ENCODE measurements around the gene MRPL41.
"Not testable (repeated sequence)": the region's sequence is repeated elsewhere in the genome, so short reads cannot be mapped to it uniquely, and the experiment has no call there.

The MRPL41 gene

DNA sequence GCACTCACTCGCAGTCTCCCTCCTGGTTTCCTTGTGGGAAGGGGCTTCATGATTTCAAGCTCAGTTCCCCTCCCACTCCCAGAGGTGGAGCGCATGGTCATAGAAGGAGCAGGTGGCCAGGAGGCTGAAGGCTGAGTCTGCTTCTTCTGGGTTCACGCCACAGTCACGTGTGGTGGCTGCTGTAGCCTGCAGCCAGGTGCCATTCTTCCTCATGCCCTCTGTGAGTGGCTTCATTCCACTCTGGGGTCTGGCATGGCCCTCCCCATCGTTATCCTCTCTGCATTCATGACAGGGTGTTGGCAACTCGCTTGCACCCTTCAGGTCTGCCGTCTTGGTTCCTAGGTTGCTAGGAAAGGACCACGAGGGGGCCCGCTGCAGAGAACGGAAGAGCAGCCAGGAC lies 3.5 kb downstream of the MRPL41 start:
- Histone ChIP-seq H3K36me3 (ENCODE audit: control insufficient read depth, insufficient read depth, low read length) (peaks cover 19% of the 10 kb centered on the region; the same call in 1 of the 2 replicates), H3K27me3 (ENCODE audit: control insufficient read depth, insufficient read depth, low read length) (no peaks in the 10 kb centered on the region), H3K4me3 (ENCODE audit: low read length) (no peak overlapping the region), H3K4me1 (ENCODE audit: control insufficient read depth, insufficient read depth, low read length) (no peaks in the 10 kb centered on the region), H3K9me3 (ENCODE audit: control insufficient read depth, insufficient read depth, low read length) (no peaks in the 10 kb centered on the region), H3K27ac (ENCODE audit: low read length) (no peak overlapping the region)
- no peak for DNase-seq (ENCODE audit: low read depth, low spot score)
- no CpG with 5 or more reads among the region's 10 CpGs for WGBS (ENCODE audit: insufficient coverage, insufficient read length)

DNA sequence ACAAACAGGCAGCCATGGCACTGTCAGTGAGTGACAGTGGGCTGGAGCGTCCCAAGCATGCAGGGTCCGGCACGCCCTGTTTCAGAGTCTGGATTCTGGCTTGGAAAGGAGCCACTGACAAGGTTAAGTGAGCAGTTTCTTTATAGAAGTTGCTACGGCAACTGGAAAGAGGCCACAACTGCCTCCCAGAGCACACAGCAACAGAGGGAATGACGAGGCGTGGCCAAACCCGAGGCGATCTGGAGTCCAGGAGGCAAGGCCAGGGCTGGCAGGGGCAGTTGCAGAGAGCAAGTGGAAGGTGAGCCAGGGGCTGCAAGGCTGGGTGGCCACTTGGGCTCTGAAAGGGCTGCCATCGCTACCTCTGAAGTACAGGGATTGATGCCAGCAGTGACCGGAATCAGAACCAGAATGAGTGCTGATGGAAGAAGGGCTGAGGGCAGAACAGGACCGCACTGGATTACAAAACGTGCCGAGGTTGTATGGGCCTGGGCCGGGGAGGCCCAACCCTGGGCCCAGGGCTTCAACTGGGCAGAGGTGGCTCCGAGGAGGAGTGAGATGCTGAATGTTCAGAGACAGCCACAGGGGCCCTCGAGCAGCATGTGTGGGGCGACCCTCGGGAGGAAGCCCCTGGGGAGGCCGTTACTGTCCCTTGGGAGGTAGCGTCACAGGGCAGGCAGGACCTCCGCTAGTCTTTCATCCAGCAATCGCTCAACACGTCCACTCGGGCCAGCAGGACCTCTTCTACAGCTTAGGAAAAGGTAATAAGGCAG lies 4.6 kb downstream of the MRPL41 start:
- Histone ChIP-seq H3K4me3 (ENCODE audit: low read length) (no peak overlapping the region), H3K9me3 (ENCODE audit: control insufficient read depth, insufficient read depth, low read length) (no peaks in the 10 kb centered on the region), H3K27ac (ENCODE audit: low read length) (no peak overlapping the region), H3K27me3 (ENCODE audit: control insufficient read depth, insufficient read depth, low read length) (no peaks in the 10 kb centered on the region), H3K4me1 (ENCODE audit: control insufficient read depth, insufficient read depth, low read length) (no peaks in the 10 kb centered on the region), H3K36me3 (ENCODE audit: control insufficient read depth, insufficient read depth, low read length) (peaks cover 19% of the 10 kb centered on the region)
- no peak for DNase-seq (ENCODE audit: low read depth, low spot score)
- no CpG with 5 or more reads among the region's 24 CpGs for WGBS (ENCODE audit: insufficient coverage, insufficient read length)

DNA sequence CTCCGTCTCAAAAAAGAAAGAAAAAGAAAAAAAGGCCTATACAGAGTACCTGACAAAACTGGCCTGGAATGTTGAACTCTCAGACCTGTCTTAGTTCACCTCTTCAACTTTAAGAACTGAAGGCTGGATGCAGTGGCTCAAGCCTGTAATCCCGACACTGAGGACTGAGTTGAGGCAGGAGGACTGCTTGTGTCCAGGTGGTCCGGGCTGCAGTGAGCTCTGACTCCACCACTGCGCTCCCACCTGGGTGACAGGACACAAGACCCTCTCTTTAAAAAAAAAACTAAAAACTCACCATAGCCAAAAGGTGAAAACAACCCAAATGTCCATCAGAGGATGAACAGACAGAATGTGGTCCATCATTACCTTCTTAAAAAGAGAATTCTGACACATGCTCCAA lies 6.4 kb downstream of the MRPL41 start:
- WGBS (ENCODE audit: insufficient coverage, insufficient read length): no CpG with 5 or more reads among the region's 4 CpGs
- Histone ChIP-seq H3K36me3 (ENCODE audit: control insufficient read depth, insufficient read depth, low read length) (peaks cover 19% of the 10 kb centered on the region), H3K4me1 (ENCODE audit: control insufficient read depth, insufficient read depth, low read length) (no peaks in the 10 kb centered on the region), H3K27ac (ENCODE audit: low read length) (no peak overlapping the region), H3K27me3 (ENCODE audit: control insufficient read depth, insufficient read depth, low read length) (no peaks in the 10 kb centered on the region), H3K4me3 (ENCODE audit: low read length) (no peak overlapping the region), H3K9me3 (ENCODE audit: control insufficient read depth, insufficient read depth, low read length) (no peaks in the 10 kb centered on the region)
- DNase-seq (ENCODE audit: low read depth, low spot score): no peak

DNA sequence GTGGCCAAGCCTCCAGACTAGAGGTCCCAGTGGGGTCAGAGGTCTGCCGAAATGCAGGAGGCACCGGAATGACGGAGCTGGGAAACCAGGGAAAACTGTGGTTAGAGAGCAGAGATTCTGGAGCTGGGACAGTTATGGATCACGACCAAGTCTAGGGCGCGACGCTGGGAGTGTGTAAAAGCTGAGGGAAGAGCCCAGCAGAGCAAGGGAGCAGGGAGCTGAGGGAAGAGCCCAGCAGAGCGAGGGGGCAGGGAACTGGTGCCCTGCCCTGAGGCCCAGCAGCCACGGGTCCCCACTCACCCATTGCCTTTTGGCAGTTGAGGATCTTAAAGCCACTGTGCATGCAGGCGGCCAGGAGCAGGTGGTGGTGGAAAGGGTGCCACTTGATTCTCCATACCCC lies 12.5 kb downstream of the MRPL41 start:
- H3K27me3 ChIP-seq (ENCODE audit: control insufficient read depth, insufficient read depth, low read length): no peaks in the 10 kb centered on the region
- peaks cover 14% of the 10 kb centered on the region for H3K36me3 ChIP-seq (ENCODE audit: control insufficient read depth, insufficient read depth, low read length)
- H3K4me3 ChIP-seq (ENCODE audit: low read length): no peak overlapping the region
- no CpG with 5 or more reads among the region's 10 CpGs for WGBS (ENCODE audit: insufficient coverage, insufficient read length)
- no peak for DNase-seq (ENCODE audit: low read depth, low spot score)
- H3K4me1 ChIP-seq (ENCODE audit: control insufficient read depth, insufficient read depth, low read length): no peaks in the 10 kb centered on the region
- no peaks in the 10 kb centered on the region for H3K9me3 ChIP-seq (ENCODE audit: control insufficient read depth, insufficient read depth, low read length)
- H3K27ac ChIP-seq (ENCODE audit: low read length): no peak overlapping the region

DNA sequence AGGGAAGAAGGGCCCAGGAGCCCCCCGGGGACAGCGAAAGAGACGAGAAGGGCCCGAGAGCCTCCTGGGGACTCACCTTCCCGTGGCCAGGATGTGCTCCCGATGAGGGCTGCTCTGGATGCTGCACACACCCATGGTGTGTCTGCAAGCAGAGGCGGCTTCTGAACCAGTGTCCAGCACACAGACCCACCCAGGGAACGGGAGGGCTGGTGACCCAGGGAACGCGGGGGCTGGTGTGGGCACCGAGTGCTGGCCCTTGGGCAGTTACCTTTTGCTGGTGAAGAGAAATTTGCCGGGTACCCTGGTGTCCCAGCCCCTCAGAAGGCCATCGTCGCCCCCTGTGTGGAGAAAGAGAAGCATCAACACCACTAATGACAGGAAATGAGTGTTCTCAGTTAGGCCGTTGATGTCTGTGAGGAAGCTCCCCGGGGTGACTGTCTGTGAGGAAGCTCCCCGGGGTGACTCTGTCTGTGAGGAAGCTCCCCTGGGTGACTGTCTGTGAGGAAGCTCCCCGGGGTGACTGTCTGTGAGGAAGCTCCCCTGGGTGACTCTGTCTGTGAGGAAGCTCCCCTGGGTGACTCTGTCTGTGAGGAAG lies 13.2 kb downstream of the MRPL41 start:
- Histone ChIP-seq H3K4me1 (ENCODE audit: control insufficient read depth, insufficient read depth, low read length) (no peaks in the 10 kb centered on the region), H3K9me3 (ENCODE audit: control insufficient read depth, insufficient read depth, low read length) (no peaks in the 10 kb centered on the region), H3K27ac (ENCODE audit: low read length) (no peak overlapping the region), H3K4me3 (ENCODE audit: low read length) (no peak overlapping the region), H3K36me3 (ENCODE audit: control insufficient read depth, insufficient read depth, low read length) (peaks cover 14% of the 10 kb centered on the region), H3K27me3 (ENCODE audit: control insufficient read depth, insufficient read depth, low read length) (no peaks in the 10 kb centered on the region)
- no CpG with 5 or more reads among the region's 18 CpGs for WGBS (ENCODE audit: insufficient coverage, insufficient read length)
- DNase-seq (ENCODE audit: low read depth, low spot score): no peak

DNA sequence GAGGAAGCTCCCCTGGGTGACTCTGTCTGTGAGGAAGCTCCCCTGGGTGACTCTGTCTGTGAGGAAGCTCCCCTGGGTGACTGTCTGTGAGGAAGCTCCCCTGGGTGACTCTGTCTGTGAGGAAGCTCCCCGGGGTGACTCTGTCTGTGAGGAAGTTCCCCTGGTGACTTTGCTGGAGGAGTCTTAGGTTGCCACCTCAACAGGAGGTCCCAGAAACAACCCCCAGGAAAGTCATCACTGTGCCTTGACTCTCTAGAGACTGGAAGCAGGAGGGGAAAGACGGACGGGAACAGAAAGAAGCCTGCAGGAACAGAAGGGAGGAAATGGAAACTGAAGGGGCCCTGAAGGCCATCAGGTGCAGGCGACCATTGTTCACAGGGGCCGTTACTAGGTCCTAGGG lies 16.8 kb downstream of the MRPL41 start:
- peaks cover 26% of the 10 kb centered on the region for H3K36me3 ChIP-seq (ENCODE audit: control insufficient read depth, insufficient read depth, low read length)
- not testable (repeated sequence) for H3K27ac ChIP-seq (ENCODE audit: low read length); DNase-seq (ENCODE audit: low read depth, low spot score); H3K9me3 ChIP-seq (ENCODE audit: control insufficient read depth, insufficient read depth, low read length); H3K4me3 ChIP-seq (ENCODE audit: low read length); H3K27me3 ChIP-seq (ENCODE audit: control insufficient read depth, insufficient read depth, low read length); H3K4me1 ChIP-seq (ENCODE audit: control insufficient read depth, insufficient read depth, low read length)
- no CpG with 5 or more reads among the region's 5 CpGs for WGBS (ENCODE audit: insufficient coverage, insufficient read length)

DNA sequence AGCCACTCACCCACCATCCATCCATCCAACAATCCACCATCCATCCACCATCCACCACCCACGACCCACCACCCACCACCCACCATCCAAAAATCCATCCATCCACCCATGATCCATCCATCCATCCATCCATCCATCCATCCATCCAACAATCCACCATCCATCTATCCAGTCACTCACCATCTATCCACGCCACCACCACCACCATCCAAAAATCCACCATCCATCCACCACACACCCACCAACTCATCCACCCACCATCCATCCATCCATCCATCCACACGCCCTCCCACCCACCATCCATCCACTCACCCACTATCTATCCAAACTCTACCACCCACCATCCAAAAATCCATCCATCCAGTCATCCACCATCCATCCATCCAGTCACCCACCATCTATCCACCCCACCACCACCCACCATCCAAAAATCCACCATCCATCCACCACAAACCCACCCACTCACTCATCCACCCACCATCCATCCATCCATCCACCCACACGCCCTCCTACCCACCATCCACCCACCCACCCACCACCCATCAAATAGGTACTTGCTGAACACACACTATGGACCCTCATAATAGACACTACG lies 18.0 kb downstream of the MRPL41 start:
- no peaks in the 10 kb centered on the region for H3K4me1 ChIP-seq (ENCODE audit: control insufficient read depth, insufficient read depth, low read length)
- no peak for DNase-seq (ENCODE audit: low read depth, low spot score)
- WGBS (ENCODE audit: insufficient coverage, insufficient read length): 100% methylated on average over 4 of the region's 5 CpGs
- no peak overlapping the region for H3K27ac ChIP-seq (ENCODE audit: low read length)
- H3K36me3 ChIP-seq (ENCODE audit: control insufficient read depth, insufficient read depth, low read length): peaks cover 23% of the 10 kb centered on the region
- H3K9me3 ChIP-seq (ENCODE audit: control insufficient read depth, insufficient read depth, low read length): no peaks in the 10 kb centered on the region
- no peaks in the 10 kb centered on the region for H3K27me3 ChIP-seq (ENCODE audit: control insufficient read depth, insufficient read depth, low read length)
- no peak overlapping the region for H3K4me3 ChIP-seq (ENCODE audit: low read length)

DNA sequence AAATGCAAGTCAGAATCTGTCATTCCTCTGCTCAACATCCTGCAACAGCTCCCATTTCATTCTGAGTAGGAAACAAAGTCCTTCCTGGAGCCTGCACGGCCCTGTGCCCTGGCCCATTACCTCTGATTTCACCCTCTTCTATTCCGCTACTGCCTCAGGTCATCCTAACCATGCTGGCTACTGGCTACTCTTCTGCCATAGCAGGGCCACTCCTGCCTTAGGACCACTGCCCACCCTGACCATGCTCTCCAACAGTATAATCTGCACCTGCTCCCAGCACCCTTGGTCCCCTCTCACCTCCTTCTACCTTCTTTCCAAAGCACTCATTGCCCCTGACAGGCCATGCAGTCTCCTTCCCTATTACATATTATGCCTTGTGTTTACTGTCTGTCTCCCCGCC lies 18.9 kb downstream of the MRPL41 start:
- H3K36me3 ChIP-seq (ENCODE audit: control insufficient read depth, insufficient read depth, low read length): peaks cover 23% of the 10 kb centered on the region
- no CpG with 5 or more reads among the region's 3 CpGs for WGBS (ENCODE audit: insufficient coverage, insufficient read length)

DNA sequence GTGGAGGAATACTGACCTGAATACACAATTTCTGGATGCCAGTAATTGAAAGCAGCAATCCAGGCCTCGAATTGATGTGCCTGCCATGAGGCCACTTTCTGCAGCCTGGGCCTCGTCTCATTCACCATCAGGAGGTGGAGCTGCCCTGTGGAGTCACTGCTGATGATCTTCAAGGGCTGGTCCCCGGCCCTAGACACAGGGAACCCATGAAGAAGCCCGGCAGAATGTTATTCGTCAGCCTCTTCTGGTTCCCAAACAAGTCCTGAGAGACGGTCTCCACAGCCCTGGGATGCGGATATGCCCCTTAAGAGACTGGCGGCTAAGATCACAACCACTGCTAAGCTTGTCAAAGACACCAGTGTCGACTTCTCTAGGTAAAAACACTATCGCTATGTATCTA lies 22.5 kb downstream of the MRPL41 start:
- Histone ChIP-seq H3K27me3 (ENCODE audit: control insufficient read depth, insufficient read depth, low read length) (no peaks in the 10 kb centered on the region), H3K4me1 (ENCODE audit: control insufficient read depth, insufficient read depth, low read length) (no peaks in the 10 kb centered on the region), H3K36me3 (ENCODE audit: control insufficient read depth, insufficient read depth, low read length) (peaks cover 23% of the 10 kb centered on the region), H3K27ac (ENCODE audit: low read length) (no peak overlapping the region), H3K9me3 (ENCODE audit: control insufficient read depth, insufficient read depth, low read length) (no peaks in the 10 kb centered on the region), H3K4me3 (ENCODE audit: low read length) (no peak overlapping the region)
- no CpG with 5 or more reads among the region's 10 CpGs for WGBS (ENCODE audit: insufficient coverage, insufficient read length)
- no peak for DNase-seq (ENCODE audit: low read depth, low spot score)

More for the DNA sequence above, 18.9 kb downstream of the MRPL41 start:
- Histone ChIP-seq H3K27me3 (ENCODE audit: control insufficient read depth, insufficient read depth, low read length) (no peaks in the 10 kb centered on the region), H3K27ac (ENCODE audit: low read length) (no peak overlapping the region), H3K4me1 (ENCODE audit: control insufficient read depth, insufficient read depth, low read length) (no peaks in the 10 kb centered on the region), H3K4me3 (ENCODE audit: low read length) (no peak overlapping the region), H3K9me3 (ENCODE audit: control insufficient read depth, insufficient read depth, low read length) (no peaks in the 10 kb centered on the region)
- DNase-seq (ENCODE audit: low read depth, low spot score): no peak

DNA sequence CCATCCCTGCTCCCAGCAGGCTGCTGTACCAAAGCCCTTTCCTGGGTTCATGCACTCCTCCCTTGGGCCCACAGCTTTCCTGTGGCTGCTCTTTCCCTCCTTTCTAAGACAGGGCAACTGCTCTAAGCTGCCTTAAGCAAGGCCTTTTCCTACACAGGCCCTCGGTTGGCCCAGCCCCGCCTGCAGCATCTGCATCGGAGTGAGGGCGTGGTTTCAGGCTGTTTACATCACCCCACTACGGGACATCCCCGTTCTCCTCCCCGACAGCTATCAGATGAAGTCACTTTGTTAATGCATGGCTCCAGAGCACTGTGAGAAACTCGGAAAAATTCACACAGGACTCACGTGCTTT lies 23.7 kb downstream of the MRPL41 start:
- no peak for DNase-seq (ENCODE audit: low read depth, low spot score)
- no peaks in the 10 kb centered on the region for H3K4me1 ChIP-seq (ENCODE audit: control insufficient read depth, insufficient read depth, low read length)
- peaks cover 22% of the 10 kb centered on the region for H3K36me3 ChIP-seq (ENCODE audit: control insufficient read depth, insufficient read depth, low read length)
- no peaks in the 10 kb centered on the region for H3K9me3 ChIP-seq (ENCODE audit: control insufficient read depth, insufficient read depth, low read length)
- H3K4me3 ChIP-seq (ENCODE audit: low read length): no peak overlapping the region
- no peak overlapping the region for H3K27ac ChIP-seq (ENCODE audit: low read length)
- WGBS (ENCODE audit: insufficient coverage, insufficient read length): no CpG with 5 or more reads among the region's 9 CpGs
- no peaks in the 10 kb centered on the region for H3K27me3 ChIP-seq (ENCODE audit: control insufficient read depth, insufficient read depth, low read length)

Measured in iPS DF 6.9 (cell line).